SK-N-SH (cell line): ENCODE measurements around the gene GRIN2A. TPM values are rescaled to one million over a fixed set of nuclear protein-coding genes. Genes with fewer than 3 reads are reported as not detected.

ENCODE experiments used
- CTCF ChIA-PET: fragments of 300-600, 350-600 bp; formaldehyde crosslinking; extraction: SDS; loops from one replicate; lab custom pipeline; 2021; lab: Yijun Ruan, JAX
- POLR2A ChIA-PET: fragments of 350-600 bp; sonication (Branson Sonifier 250); formaldehyde crosslinking; extraction: SDS; loops from one replicate; lab custom pipeline; 2020; ENCODE audit warnings: antibody characterized with exemption, inconsistent platforms; lab: Yijun Ruan, JAX
- DNase-seq: peaks from one replicate; pipeline ENCODE4 v3.0.0; 2012
- H2AFZ ChIP-seq: fragments of 200-600 bp; sonication (generic); 2 replicates; pipeline ENCODE4 v1.8.1; 2016; ENCODE audit warnings: antibody characterized with exemption, mild to moderate bottlenecking, low read depth
- H3F3A ChIP-seq: fragments of 200-600 bp; sonication (generic); replicated peaks from 2 replicates; pipeline ENCODE3; 2016; ENCODE audit warnings: antibody characterized with exemption, mild to moderate bottlenecking; ENCODE audit not compliant: insufficient read depth
- H3K27ac ChIP-seq, 2 experiments: fragments of 200-500 bp in 1 of 2; fragments of 200-600 bp in 1 of 2; sonication (Bioruptor generic) in 1 of 2; sonication (generic), shearing (Covaris generic) in 1 of 2; 2 replicates each; pipeline versions ENCODE4 v1.5.1 to v1.6.1; 2014 to 2016; ENCODE audit warnings: low read depth in 2 of 2, inconsistent platforms in 1 of 2, low read length in 1 of 2, mild to moderate bottlenecking in 1 of 2, mixed read lengths in 1 of 2
- H3K27me3 ChIP-seq: fragments of 200-600 bp; sonication (generic), shearing (Covaris generic); 2 replicates; pipeline ENCODE4 v1.6.1; 2016; ENCODE audit warnings: mixed run types; ENCODE audit not compliant: insufficient read depth
- H3K36me3 ChIP-seq, 2 experiments: fragments of 200-500 bp in 1 of 2; fragments of 200-600 bp in 1 of 2; sonication (Bioruptor generic) in 1 of 2; sonication (generic) in 1 of 2; replicated peaks in 1 of 2; 2 replicates each; pipeline versions ENCODE3 to v1.5.1; 2014 to 2016; ENCODE audit warnings: low read length in 1 of 2, mild to moderate bottlenecking in 1 of 2; ENCODE audit not compliant: insufficient read depth in 2 of 2, control insufficient read depth in 1 of 2
- H3K4me1 ChIP-seq, 2 experiments: fragments of 200-500 bp in 1 of 2; fragments of 200-600 bp in 1 of 2; sonication (Bioruptor generic) in 1 of 2; sonication (generic), shearing (Covaris generic) in 1 of 2; 2 replicates each; pipeline versions ENCODE4 v1.5.1 to v1.6.1; 2014 to 2016; ENCODE audit warnings: low read depth in 1 of 2, low read length in 1 of 2, mixed run types in 1 of 2; ENCODE audit not compliant: insufficient read depth in 2 of 2, control insufficient read depth in 1 of 2
- H3K4me2 ChIP-seq: fragments of 200-600 bp; sonication (generic), shearing (Covaris generic); 2 replicates; pipeline ENCODE4 v1.6.1; 2017; ENCODE audit warnings: mixed run types
- H3K4me3 ChIP-seq, 2 experiments: fragments of 200-500 bp in 1 of 2; fragments of 200-600 bp in 1 of 2; sonication (Bioruptor generic) in 1 of 2; sonication (generic), shearing (Covaris generic) in 1 of 2; 2 replicates each; pipeline versions ENCODE4 v1.5.1 to v1.8.1; 2014 to 2016; ENCODE audit warnings: low read depth in 2 of 2, inconsistent platforms in 1 of 2, low read length in 1 of 2, mild to moderate bottlenecking in 1 of 2, mixed read lengths in 1 of 2, moderate library complexity in 1 of 2
- H3K79me2 ChIP-seq: fragments of 200-600 bp; sonication (generic); 2 replicates; pipeline ENCODE4 v1.8.1; 2017; ENCODE audit warnings: mild to moderate bottlenecking; ENCODE audit not compliant: insufficient read depth
- H3K9ac ChIP-seq: fragments of 200-600 bp; sonication (generic); 2 replicates; pipeline ENCODE4 v1.6.1; 2017; ENCODE audit warnings: mixed run types
- H3K9me2 ChIP-seq: fragments of 200-600 bp; sonication (generic); 2 replicates; pipeline ENCODE4 v1.6.1; 2017; ENCODE audit warnings: mixed run types
- H3K9me3 ChIP-seq: fragments of 200-600 bp; sonication (generic); 2 replicates; pipeline ENCODE4 v1.6.1; 2017; ENCODE audit warnings: mixed run types, mild to moderate bottlenecking, moderate library complexity
- H4K20me1 ChIP-seq: fragments of 200-600 bp; sonication (generic); 2 replicates; pipeline ENCODE4 v1.6.1; 2017; ENCODE audit warnings: mild to moderate bottlenecking, mixed run types; ENCODE audit not compliant: insufficient read depth
- CHD2 ChIP-seq: fragments of 150-350 bp; IDR thresholded peaks from 2 replicates; pipeline ENCODE4 v1.6.1; 2018; ENCODE audit warnings: low read length; ENCODE audit not compliant: partially characterized antibody
- FOSL2 ChIP-seq: IDR thresholded peaks from 2 replicates; pipeline ENCODE4 v1.4.0; 2012; ENCODE audit warnings: low read depth, mild to moderate bottlenecking, moderate library complexity, borderline replicate concordance
- GABPA ChIP-seq: IDR thresholded peaks from 2 replicates; pipeline ENCODE4 v1.4.0; 2012; ENCODE audit warnings: low read depth, mild to moderate bottlenecking
- GATA2 ChIP-seq: sonication (generic); formaldehyde crosslinking; IDR thresholded peaks from 2 replicates; pipeline ENCODE4 v1.5.0; 2020; ENCODE audit warnings: mild to moderate bottlenecking, missing genetic modification reagents
- MAX ChIP-seq: IDR thresholded peaks from 2 replicates; pipeline ENCODE4 v1.4.0; 2012; ENCODE audit warnings: low read depth
- MEF2A ChIP-seq: IDR thresholded peaks from 2 replicates; pipeline ENCODE4 v1.4.0; 2012; ENCODE audit warnings: low read depth, borderline replicate concordance
- MXI1 ChIP-seq: IDR thresholded peaks from 2 replicates; pipeline ENCODE4 v1.6.1; 2012; ENCODE audit warnings: mild to moderate bottlenecking, low read depth, low read length, improper control_type of control experiment
- NRF1 ChIP-seq: IDR thresholded peaks from 2 replicates; pipeline ENCODE4 v1.6.1; 2012; ENCODE audit warnings: low read depth, mild to moderate bottlenecking, low read length
- PBX3 ChIP-seq: IDR thresholded peaks from 2 replicates; pipeline ENCODE4; 2012
- RAD21 ChIP-seq: IDR thresholded peaks from 2 replicates; pipeline ENCODE4 v1.6.1; 2012; ENCODE audit warnings: mild to moderate bottlenecking, low read length
- RCOR1 ChIP-seq: fragments of 150-350 bp; IDR thresholded peaks from 2 replicates; pipeline ENCODE4 v1.6.1; 2017; ENCODE audit warnings: antibody characterized with exemption, low read length
- REST ChIP-seq: IDR thresholded peaks from 2 replicates; pipeline ENCODE4 v1.6.1; 2012; ENCODE audit warnings: mild to moderate bottlenecking, low read depth, low read length, moderate library complexity
- RXRA ChIP-seq: IDR thresholded peaks from 2 replicates; pipeline ENCODE4 v1.4.0; 2012; ENCODE audit warnings: low read depth, mild to moderate bottlenecking, borderline replicate concordance
- TAF1 ChIP-seq: IDR thresholded peaks from 2 replicates; pipeline ENCODE4 v1.6.1; 2012; ENCODE audit warnings: low read depth, mild to moderate bottlenecking, low read length, moderate library complexity, borderline replicate concordance
- YY1 ChIP-seq: IDR thresholded peaks from 2 replicates; pipeline ENCODE4 v1.4.0; 2012; ENCODE audit warnings: low read depth, mild to moderate bottlenecking
- ZBTB33 ChIP-seq: IDR thresholded peaks from 2 replicates; pipeline ENCODE4 v1.4.0; 2012; ENCODE audit warnings: low read depth, borderline replicate concordance
- WGBS: methylation state at CpG from one replicate; pipeline ENCODE4 v1.1.6; 2017; ENCODE audit warnings: low lambda C conversion rate; 5-methylcytosine and 5-hydroxymethylcytosine counted together
- polyA plus RNA-seq, 3 experiments: library from polyadenylated mRNA; depleted of rRNA; stranded (reverse); fragments of >200 nt; gene quantifications; 2 replicates each; pipeline ENCODE4 v1.2.3, GENCODE V29; 2012

Gene GRIN2A
- polyA plus RNA-seq, 1 of the 3 experiments (the other 2 are of a cell fraction), result not detected

GRCh38 chr16:10100829-10101228, 81.4 kb downstream of the GRIN2A start:
- Histone ChIP-seq H3F3A (no peaks in the 10 kb centered on the region), H3K27ac (no peak overlapping the region), H3K4me3 (no peak overlapping the region), H3K36me3 (no peaks in the 10 kb centered on the region), H3K4me1 (no peaks in the 10 kb centered on the region), H3K79me2 (no peaks in the 10 kb centered on the region), H3K4me2 (no peak overlapping the region), H3K27me3 (no peaks in the 10 kb centered on the region), H4K20me1 (no peaks in the 10 kb centered on the region), H2AFZ (no peak overlapping the region), H3K9me2 (no peaks in the 10 kb centered on the region), H3K9ac (no peak overlapping the region), H3K9me3 (no peaks in the 10 kb centered on the region)
- CTCF ChIA-PET, result interaction anchor here (0.7 kb wide), 1 partner anchor 32 kb away, joined by 3 read pairs; no protein-coding TSS in a partner anchor
- POLR2A ChIA-PET, result no interaction called here
- TF ChIP-seq RXRA, result no peak
- no peak for TF ChIP-seq RAD21
- no peak for TF ChIP-seq RCOR1
- no peak for TF ChIP-seq ZBTB33
- no peak for TF ChIP-seq GABPA
- TF ChIP-seq GATA2 (CRISPR knock-in tag), result no peak
- TF ChIP-seq MAX, result no peak
- no peak for TF ChIP-seq MEF2A
- TF ChIP-seq FOSL2, result no peak
- TF ChIP-seq PBX3, result no peak
- no peak for TF ChIP-seq NRF1
- TF ChIP-seq MXI1, result no peak
- 7% methylated on average over 3 of the region's 4 CpGs for WGBS
- DNase-seq, result no peak

- Histone ChIP-seq H3K9me2 (no peaks in the 10 kb centered on the region), H2AFZ (no peak overlapping the region), H3K27ac (no peak overlapping the region), H3K4me1 (no peaks in the 10 kb centered on the region), H3K9me3 (no peaks in the 10 kb centered on the region), H3K79me2 (no peaks in the 10 kb centered on the region), H3K9ac (no peak overlapping the region)
- POLR2A ChIA-PET, result no interaction called here
- no peak for TF ChIP-seq CHD2
- no peak for TF ChIP-seq MEF2A
- no peak for TF ChIP-seq YY1
- no peak for TF ChIP-seq GATA2 (CRISPR knock-in tag)
- no peak for TF ChIP-seq TAF1
- no peak for TF ChIP-seq REST
- TF ChIP-seq NRF1, result no peak
- TF ChIP-seq, all 33 proteins: peak for 0
- H3K4me3 ChIP-seq, result no peak overlapping the region
- no peak for DNase-seq
- no peak overlapping the region for H3K4me2 ChIP-seq
- CTCF ChIA-PET, result no interaction called here
- no peaks in the 10 kb centered on the region for H3K27me3 ChIP-seq
- H3F3A ChIP-seq, result no peaks in the 10 kb centered on the region
- H3K36me3 ChIP-seq, result no peaks in the 10 kb centered on the region
- H4K20me1 ChIP-seq, result no peaks in the 10 kb centered on the region
Measured at GRCh38 chr16:10098991-10099390, 83.2 kb downstream of the GRIN2A start.
